ENCODE results near the gene POLR1H.

Gene POLR1H

GRCh38 chr6:30097902-30098768, 37.1 kb downstream of the POLR1H start:
- no peak for DNase-seq

GRCh38 chr6:30100154-30100553, 39.1 kb downstream of the POLR1H start:
- no peak for DNase-seq

GRCh38 chr6:30100585-30101443, 39.7 kb downstream of the POLR1H start:
- DNase-seq: no peak

GRCh38 chr6:30101444-30102413, 40.7 kb downstream of the POLR1H start:
- peak; percentile 75 for DNase-seq

GRCh38 chr6:30102414-30102969, 41.4 kb downstream of the POLR1H start:
- DNase-seq: no peak

GRCh38 chr6:30102970-30103871, 42.2 kb downstream of the POLR1H start:
- peak; percentile 83 for DNase-seq

- no peak for DNase-seq
Observed at GRCh38 chr6:30103872-30104179, 42.8 kb downstream of the POLR1H start.

- DNase-seq: no peak
Observed at GRCh38 chr6:30104661-30105060, 43.6 kb downstream of the POLR1H start.

- no peak for DNase-seq
Observed at GRCh38 chr6:30111266-30111856, 50.3 kb downstream of the POLR1H start.

GRCh38 chr6:30112402-30112994, 51.4 kb downstream of the POLR1H start:
- DNase-seq: no peak

GRCh38 chr6:30113003-30113759, 52.1 kb downstream of the POLR1H start, which contains the start of gene TRIM31:
TSS of gene TRIM31 (minus strand) at chr6:30113090. CDS start at chr6:30112805, 285 bp downstream.
- DNase-seq: no peak

- DNase-seq: no peak
Observed at GRCh38 chr6:30113841-30114240, 52.8 kb downstream of the POLR1H start.

Measured in NCI-H345 (cell line).